ENCODE results near the gene SLC22A7.

The SLC22A7 gene

GRCh38 chr6:43261198-43261597 lies 36.9 kb upstream of the SLC22A7 start:
- no peak for FAIRE-seq
- TF ChIP-seq, protein P1, sequence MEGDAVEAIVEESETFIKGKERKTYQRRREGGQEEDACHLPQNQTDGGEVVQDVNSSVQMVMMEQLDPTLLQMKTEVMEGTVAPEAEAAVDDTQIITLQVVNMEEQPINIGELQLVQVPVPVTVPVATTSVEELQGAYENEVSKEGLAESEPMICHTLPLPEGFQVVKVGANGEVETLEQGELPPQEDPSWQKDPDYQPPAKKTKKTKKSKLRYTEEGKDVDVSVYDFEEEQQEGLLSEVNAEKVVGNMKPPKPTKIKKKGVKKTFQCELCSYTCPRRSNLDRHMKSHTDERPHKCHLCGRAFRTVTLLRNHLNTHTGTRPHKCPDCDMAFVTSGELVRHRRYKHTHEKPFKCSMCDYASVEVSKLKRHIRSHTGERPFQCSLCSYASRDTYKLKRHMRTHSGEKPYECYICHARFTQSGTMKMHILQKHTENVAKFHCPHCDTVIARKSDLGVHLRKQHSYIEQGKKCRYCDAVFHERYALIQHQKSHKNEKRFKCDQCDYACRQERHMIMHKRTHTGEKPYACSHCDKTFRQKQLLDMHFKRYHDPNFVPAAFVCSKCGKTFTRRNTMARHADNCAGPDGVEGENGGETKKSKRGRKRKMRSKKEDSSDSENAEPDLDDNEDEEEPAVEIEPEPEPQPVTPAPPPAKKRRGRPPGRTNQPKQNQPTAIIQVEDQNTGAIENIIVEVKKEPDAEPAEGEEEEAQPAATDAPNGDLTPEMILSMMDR (IDR thresholded peaks at IDR 0.05; ENCODE audit: insufficient read depth, missing control alignments), result no peak
- no peak for DNase-seq (ENCODE audit: insufficient read length, low spot score)

DNA sequence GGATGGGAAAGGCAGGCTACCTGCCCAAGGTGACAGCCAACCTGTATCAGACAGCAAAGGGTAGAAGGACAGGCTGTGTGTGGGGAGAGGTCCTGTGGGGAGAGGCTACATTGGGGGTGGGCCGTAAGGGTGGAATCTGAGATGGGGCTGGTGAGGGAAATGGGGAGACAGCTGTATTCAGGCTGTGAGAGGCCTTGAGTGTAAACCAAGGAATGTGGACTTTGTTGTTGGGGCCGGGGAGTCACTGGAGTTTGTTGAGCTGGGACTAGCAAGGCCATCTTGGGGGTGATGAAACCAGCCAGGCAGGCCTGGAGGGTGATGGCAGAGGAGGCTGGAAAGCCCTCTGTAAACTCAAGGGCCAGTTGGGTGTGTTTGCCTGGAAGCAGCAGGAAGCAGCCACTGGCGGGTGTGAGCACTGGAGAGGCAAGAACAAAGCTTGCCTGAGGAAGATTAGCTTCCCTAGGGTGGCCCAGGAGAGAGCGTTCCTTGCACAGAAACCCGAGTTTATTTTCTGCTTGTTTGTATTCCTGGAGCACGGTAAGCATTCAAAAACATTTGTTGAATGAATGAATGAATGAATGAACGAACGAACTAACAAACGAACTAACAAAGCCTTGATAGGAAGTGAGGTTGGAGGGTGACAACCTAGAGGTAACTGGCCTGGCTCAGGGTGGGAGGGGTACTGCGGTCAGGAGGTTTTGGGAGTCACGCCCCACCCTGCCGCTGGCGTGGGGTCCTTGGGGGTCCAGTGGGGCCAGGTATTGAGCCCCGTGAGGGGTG lies 35.9 kb upstream of the SLC22A7 start:
- TF ChIP-seq, protein P1 (IDR thresholded peaks at IDR 0.05; ENCODE audit: insufficient read depth, missing control alignments), result no peak
- DNase-seq (ENCODE audit: insufficient read length, low spot score), result no peak
- no peak for FAIRE-seq

DNA sequence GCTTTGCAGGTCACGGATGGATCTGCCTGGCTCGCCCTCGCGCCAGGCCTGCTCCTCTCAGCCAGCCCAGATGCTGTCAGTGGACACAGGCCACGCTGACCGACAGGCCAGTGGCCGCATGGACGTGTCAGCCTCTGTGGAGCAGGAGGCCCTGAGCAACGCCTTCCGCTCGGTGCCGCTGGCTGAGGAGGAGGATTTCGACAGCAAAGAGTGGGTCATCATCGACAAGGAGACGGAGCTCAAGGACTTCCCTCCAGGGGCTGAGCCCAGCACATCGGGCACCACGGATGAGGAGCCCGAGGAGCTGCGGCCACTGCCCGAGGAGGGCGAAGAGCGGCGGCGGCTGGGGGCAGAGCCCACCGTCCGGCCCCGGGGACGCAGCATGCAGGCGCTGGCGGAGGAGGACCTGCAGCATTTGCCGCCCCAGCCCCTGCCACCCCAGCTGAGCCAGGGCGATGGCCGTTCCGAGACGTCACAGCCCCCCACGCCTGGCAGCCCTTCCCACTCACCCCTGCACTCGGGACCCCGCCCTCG lies 35.2 kb upstream of the SLC22A7 start:
- FAIRE-seq (no peak), DNase-seq (ENCODE audit: insufficient read length, low spot score) (no peak)
- TF ChIP-seq, protein P1 (IDR thresholded peaks at IDR 0.05; ENCODE audit: insufficient read depth, missing control alignments), result no peak

- FAIRE-seq (no peak), DNase-seq (ENCODE audit: insufficient read length, low spot score) (peak; percentile 95)
- TF ChIP-seq, protein P1 (IDR thresholded peaks at IDR 0.05; ENCODE audit: insufficient read depth, missing control alignments), result peak; percentile 96
Observed at GRCh38 chr6:43263314-43264178, 34.5 kb upstream of the SLC22A7 start.

GRCh38 chr6:43264599-43265145 lies 33.4 kb upstream of the SLC22A7 start:
- DNase-seq (ENCODE audit: insufficient read length, low spot score), result no peak
- no peak for FAIRE-seq
- TF ChIP-seq, protein P1 (IDR thresholded peaks at IDR 0.05; ENCODE audit: insufficient read depth, missing control alignments), result no peak

- no peak for FAIRE-seq
Observed at GRCh38 chr6:43265564-43265963, 32.5 kb upstream of the SLC22A7 start.

More at GRCh38 chr6:43265564-43265963, 32.5 kb upstream of the SLC22A7 start:
- TF ChIP-seq, protein P1 (IDR thresholded peaks at IDR 0.05; ENCODE audit: insufficient read depth, missing control alignments), result no peak
- DNase-seq (ENCODE audit: insufficient read length, low spot score), result no peak

Data from D721Med (cell line).